NCI-H510A treated with DMSO at 0.1 percent for 48 hours (cell line): Measurements from ENCODE around the gene ITSN2.
"Not testable (repeated sequence)": the region's sequence is repeated elsewhere in the genome, so short reads cannot be mapped to it uniquely, and the experiment has no call there.

Experiments
- DNase-seq: peaks from one replicate; lab custom pipeline; 2025; lab: John Stamatoyannopoulos, UW

The ITSN2 gene

DNA sequence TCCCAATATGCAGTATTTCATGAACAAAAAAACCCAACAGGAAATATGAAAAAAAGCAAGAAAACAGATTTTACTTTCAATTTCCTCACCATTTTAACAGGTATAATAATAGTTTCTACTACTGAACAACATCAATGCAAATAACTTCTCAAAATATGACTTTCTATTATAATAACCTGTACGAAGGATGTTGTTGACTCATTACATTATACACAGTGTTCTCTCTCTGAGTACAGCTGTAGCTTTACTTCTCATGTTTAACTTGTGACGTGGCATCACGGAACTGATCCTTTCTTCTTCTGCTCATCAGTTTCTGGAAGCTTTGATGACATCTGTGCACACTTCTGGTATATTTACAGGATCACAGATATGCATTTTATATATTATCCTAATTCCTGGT, 145.5 kb downstream of the ITSN2 start:
- no peak for DNase-seq

DNA sequence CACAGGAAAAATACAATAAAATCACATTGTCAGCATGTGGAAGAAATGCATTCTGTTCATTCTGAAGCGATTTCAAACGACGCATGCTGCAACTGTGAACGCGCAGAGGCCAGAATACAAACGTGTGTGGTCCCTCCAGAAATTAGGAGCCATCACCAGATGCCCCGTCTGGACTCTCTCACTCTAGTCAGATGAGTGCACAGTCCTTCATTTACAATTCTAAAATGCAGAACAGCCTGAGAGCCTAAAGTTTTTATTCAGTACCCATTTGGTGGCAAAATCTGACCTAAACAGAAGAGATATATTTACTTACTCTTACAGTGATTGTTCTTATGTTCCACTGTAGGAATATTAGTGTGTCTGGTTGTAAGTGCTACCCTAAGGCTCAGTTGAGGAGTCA, 148.9 kb downstream of the ITSN2 start:
- no peak for DNase-seq

DNA sequence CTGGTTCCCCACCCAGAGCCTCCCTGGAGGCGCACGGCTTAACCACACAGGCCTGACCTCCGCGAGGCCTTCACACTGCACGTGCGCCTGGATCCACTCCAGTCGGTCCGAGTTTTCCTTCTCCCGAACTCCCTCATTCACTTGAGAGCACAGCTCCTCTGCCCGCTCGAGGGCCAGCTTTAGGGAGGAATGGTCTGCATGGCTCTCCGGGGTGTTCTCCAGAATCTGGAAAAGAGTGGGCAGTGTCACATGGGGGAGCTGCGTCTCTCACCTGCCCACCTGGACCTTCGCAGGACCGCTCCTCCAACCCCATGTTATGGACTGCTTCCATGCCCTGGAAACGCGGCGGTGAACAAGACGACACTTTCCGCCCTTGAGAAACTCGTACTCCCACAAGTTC, 149.6 kb downstream of the ITSN2 start:
- DNase-seq, result no peak

DNA sequence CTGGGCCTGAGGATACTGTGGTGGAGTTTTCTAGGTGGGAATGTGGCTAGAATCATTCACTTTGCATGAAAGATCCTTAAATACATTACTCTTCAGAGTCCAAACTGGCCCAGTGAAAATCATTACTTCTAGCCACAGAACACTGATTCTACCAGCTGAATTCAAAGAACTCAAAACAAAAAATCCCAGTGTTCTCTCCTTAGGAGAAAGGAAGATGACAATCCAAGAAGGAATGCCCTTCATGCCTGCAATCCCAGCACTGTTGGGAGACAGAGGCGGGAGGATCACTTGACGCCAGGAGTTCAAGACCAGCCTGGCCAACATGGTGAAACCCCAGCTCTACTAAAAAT, 150.3 kb downstream of the ITSN2 start:
- DNase-seq, result no peak

DNA sequence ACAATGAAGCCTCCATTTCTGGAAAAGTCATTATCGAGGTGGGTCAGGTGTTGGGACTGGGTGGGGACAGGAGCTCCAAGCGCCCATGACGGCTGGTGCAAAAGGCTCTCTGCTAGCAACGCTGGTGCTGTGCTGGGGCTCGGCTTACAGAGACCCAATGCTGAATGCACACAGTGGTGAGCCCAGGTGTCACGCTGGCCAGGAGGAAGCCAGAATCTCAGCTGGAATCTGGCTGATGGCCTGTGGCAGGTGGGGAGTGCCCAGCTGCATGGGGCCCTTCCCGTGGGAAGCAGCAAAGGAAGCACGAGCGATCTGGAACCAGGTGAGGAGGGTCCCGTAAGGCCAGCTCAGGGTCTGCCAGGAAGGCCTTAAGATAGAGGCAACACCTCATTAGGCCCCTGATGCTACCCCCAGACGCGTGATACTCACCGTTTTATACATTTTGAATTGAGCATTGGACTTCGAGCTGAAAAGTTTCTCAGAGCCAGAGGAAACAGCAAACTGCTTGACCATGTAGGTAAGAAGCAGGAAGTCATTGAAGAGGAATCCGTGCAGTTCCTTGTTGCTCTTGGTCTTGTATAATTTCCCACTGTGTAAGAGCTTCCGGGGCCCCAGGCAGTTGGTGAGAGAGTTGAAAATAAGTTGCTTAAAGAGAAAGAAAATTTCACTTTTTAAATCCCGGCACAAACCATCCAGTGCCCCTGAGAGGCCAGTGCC, 150.8 kb downstream of the ITSN2 start:
- DNase-seq, result no peak

DNA sequence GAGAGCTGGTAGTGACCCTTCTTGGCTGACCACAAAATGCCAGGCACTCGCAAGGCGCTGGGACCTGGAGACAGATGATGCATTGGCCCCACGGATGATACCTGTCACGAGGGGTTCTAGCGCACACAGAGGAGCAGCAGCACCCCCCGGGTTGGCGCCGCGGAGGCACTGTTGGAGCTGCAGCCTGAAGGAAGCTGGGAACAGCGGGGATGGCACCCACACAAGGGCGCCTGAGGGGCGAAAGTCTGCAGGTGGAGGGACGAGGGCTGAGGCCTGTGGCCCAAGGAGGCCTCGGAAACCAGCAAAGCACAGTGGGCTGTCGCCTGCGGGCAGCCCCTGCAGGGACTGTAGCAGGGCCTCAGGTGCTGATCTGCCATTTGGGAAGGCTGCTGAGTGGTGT, 151.8 kb downstream of the ITSN2 start:
- DNase-seq, result no peak

DNA sequence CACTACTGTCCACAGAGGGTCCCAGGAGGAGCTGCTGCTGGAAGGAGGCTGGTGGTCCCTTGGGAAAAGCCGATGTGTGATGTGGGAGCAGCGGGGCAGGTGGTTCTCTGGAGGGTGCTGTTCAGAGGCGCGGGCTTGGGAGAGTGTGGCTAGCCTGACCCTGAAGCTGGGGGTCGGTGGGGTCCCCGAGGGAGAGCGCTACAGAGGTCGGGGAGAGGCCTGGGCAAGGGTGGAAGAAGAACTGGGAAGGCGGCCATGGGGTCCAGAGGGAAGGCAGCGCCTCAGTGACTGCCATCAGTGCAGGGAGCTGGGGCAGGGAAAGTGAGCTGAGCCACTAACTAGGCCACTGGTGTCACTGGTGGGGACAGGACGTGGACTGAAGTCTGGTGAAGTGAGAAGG, 153.0 kb downstream of the ITSN2 start:
- DNase-seq, result no peak

DNA sequence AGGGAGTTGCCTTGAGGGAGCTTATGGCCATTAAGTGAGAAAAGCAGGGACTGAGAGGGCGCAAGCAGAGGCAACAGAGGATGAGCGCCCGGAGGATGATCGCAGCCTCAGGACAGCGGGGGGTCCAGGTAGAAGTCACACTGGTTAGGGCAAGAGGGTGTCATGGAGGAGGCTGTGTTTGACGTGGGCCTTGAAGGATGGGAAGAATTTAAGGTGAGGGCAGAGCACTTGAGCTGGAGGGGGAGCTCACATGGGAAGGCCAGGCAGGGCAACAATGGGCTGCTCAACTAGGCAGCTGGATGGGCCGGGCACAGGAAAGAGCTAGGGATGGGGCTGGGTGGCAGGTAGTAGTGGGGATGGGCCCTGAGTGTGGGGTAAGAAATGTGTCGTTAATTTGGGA, 153.6 kb downstream of the ITSN2 start:
- no peak for DNase-seq

DNA sequence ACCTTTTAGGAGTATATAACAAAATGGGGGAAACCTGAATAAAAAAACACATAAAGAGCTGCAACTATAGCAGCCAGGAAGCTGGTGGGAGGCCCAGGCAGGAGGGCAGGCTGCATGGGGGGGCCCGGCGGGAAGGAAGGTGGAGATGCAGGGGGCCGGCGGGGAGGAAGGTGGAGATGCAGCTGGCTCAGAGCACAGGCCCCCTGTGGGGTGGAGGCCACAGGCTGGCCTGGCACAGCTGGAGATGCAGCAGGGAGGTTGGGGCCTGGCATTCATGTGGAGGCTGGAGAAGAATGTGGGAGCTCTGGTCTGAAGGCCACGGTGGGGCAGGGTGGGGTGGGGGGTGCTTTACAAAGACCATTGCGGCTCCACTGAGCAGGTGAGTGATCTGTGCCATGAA, 154.1 kb downstream of the ITSN2 start:
- no peak for DNase-seq

DNA sequence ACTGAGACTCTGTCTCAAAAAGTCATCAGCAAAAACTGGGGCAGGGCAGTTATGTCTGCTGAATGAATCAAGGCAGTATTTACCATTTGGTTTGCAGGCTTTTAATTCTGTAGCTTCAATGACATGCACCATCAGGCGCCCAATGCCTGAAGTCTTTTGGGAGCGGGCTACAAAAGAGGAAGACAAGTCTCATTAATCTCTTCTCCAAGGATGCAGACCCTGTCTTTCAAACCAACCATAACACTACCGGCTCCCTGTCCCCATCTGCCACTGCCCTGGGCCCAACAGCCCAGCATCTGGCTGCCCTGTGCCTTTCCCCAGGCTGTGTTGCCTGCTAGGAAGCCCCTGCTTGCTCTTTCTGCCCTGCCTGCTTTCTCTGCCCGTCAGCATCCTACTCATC, 155.2 kb downstream of the ITSN2 start:
- DNase-seq, result no peak

DNA sequence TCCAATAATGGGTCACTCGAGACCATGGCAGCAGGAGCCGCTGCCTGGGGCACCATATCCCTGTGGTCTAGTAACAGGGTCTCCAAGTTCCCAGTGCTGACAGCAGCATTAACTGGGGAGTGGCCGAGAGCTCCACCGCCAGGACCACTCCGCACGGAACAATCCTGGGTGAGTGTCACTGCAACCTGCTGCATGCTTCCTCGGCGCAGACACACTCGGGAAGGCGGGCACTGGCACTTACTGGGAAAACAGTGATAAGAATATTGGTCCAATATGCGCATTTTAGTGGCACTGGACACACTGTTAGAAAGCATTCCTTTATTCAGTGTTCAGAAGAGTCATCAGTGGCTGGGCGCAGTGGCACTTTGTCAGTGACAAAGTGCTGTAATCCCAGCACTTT, 155.8 kb downstream of the ITSN2 start:
- no peak for DNase-seq

DNA sequence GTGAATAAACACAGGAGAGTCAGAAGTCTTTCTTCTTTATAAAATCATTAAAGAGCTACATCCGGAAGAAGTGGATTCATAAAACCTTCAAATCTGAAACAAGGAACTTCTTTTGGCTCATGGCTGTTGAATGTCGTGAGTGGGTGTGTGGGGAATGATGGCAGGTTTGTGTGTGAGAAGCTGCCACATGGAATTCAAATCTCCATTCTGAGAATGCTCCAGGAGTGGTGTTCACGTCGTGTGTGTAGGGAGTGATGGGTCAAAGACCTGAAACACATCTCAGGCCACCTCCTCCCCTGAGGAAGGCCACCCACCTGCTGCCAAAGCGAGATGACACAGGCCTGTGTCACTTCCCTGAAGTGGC, 156.6 kb downstream of the ITSN2 start:
- DNase-seq, result no peak

DNA sequence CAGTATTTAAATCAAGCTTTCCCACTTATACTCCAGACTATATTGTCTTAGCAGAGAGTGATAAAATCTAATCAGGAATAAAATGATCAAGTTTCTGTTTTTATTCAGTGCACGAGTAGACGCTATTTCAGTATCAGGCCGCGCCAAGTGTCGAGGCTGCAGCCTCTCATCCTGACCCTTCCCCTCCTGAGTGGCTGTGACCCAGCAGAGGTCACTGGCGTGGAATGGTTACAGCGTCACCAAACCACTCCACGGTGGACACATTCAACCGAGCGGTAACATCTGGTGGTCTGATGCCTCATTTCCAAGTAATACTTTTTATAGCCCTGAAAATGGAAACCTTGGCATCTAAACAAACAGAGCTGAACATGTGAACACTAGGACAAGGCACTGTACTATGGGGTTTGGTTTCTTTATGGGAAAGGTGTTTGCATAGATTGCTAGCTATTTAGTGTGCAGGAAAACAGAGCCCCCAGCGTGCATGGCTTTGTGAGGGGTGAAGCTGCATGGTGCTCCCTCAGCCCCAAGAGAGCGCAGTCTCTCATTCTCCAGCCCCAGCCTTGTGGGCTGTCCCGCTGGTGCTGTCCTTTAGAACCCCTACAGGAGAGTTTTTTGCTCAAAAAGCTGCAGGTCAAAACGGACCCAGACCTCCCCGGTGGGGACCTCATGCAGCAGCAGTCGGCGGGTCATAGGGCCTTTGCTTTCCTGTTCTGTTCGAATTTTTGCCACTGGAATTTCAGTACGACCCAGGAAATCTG, 157.1 kb downstream of the ITSN2 start:
- DNase-seq, result no peak

DNA sequence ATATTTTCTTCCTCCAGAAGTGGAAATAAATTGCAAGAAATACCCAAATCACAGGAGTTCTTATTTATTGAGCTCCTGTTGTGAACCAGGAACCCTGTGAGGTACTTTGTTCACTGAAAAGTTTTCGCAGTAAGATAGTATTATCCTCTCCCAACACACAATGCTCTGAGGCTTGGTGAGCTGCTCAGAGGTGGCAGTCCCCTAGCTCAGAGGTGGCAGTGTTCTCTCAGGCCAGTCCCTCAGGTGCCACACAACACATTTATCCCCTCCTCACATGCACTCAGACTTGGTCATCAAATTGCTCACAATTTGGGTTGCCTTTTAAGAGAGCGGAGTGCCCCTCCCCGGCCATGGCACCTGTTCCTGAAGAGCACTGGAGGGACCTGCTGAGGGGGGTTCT, 159.5 kb downstream of the ITSN2 start:
- no peak for DNase-seq

DNA sequence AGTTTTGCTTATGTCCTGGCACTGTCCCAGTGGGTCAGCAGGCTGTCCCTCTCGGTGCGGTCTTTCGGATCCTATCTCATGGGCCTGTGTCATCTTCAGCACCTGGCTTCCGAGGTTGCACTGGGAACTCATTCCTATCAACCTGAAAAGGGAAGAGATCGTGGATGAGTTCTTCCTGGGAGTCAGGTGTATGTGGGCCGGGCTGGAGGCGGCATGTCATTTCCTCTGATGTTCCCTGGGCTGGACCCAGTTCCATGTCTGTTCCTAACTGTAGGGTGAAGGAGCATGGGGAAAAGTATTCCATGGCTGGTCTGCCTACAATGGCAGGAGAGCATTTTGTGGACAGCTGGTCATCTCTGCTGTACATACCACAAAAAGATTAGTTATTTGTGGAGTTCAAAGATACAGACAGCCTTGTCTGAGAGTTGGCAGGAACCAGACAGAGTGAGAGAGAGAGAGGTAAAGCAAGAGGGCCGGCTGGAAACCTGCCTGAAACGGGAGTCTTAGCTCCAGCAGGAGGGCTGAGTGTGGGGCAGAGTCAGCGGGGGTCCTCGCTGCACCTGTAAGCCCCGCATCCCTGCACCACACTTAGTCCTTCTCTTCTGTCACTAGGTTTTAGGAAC, 160.3 kb downstream of the ITSN2 start:
- no peak for DNase-seq

DNA sequence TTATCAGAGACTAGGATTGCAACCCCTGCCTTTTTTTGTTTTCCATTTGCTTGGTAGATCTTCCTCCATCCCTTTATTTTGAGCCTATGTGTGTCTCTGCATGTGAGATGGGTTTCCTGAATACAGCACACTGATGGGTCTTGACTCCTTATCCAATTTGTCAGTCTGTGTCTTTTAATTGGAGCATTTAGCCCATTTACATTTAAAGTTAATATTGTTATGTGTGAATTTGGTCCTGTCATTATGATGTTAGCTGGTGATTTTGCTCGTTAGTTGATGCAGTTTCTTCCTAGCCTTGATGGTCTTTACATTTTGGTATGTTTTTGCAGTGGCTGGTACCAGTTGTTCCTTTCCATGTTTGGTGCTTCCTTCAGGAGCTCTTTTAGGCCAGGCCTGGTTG, 163.1 kb downstream of the ITSN2 start:
- DNase-seq, result not testable (repeated sequence)

DNA sequence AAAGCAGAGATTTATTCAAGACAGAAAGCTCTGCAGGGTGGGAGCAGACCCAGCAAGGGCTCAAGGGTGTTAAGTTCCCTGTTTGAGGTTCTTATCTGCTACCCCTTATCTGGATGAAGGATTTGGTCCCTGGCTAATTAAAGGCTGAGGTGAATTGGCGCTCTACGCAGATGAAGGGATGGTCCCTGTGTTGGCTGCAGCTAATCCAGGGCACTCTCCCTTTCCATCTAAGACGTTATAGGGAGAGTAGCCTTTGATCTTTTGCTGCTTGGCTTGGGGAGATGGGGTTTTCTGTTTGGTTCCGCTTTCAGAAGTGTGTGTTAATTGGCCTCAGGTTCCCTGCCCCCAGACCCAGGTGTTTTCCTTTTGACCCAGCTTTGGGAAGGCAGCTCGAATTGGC, 168.5 kb downstream of the ITSN2 start:
- DNase-seq, result no peak

DNA sequence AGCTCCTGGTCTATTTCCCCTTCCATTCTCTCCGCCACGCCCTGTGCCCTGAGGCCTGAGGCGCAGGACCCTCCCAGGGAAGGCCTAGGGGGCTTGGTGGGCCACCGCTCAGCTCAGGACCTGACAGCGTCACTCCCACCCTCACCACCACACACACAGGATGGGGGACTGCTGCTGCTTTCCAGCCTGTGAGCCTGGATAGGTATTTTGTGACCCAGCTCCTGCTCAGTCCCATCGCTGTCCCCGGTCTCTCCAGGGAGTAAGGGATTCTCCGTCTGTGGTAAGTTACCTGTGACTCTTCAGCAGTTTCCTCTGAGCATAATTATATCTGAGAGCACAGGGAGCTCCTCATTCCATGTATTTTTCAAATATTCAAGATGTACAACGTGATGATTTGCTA, 169.2 kb downstream of the ITSN2 start:
- DNase-seq, result no peak

DNA sequence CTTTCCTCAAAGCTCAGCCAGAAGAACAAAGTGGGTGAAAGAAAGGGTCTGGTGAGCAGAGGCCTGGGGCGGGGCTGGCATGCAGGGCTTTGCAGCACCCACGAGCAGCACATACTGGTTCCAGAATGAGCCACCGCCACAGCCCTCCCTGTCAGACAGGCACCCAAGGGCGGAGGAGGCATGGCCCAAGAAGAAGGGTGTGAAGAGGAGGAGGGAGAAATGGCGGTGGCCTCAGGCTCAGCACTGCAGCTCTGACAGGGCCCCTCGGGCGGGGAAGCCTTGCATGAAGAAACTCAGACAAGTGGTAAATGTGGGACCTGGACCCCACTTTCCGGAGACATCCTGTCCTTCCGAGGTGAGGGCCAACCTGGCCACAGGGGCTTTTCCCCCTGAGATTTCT, 169.8 kb downstream of the ITSN2 start:
- DNase-seq, result no peak

DNA sequence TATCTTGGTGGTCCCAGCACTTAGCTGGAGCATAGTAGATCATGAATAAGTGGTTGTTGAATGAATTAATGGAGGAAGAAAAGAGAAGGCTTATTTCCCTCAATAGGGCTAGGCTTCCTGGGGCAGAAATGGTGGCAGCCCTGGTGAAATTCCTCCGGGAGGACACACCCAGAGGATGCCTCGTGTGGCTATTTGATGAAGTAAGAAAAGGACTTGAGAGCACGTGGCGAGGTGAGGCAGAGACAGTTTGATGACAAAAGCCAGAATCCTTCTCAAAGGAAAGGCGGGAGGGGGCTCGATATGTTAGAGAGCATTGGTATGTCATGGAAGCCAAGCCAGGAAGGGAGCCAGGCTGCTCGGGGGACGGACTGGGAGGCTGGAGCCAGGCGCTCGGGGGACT, 170.8 kb downstream of the ITSN2 start:
- no peak for DNase-seq

DNA sequence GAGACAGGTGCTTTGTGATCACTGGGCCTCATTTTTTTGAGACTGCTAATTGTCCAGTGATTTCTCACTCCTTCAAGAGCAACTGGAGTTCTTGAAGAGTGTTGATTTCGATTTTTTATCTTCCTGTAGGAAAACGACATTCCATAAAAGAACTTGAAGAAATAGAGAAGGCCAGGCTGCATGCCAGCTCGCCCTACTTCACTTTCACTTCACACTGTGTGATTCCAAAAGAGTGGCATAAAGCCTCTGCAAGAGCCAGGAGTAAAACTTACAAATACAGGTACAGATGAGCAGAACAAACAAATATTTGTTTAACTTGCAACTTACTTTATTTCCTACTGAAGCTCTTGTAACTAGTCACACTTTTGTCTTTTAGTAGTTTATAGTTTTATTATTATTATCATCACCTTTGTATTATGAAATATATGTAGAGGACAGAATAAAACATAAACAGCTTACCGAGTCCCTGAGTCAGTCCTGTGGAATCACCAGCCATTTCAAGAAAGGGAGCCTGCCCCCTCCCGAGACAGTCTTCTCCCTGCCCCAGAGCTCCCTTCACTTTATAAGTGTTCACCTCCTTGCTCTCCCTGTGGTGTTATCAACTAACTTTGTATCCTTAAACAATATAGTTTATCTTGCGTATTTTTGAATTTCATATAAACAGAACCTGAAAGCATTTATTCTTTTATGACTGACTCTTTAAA, 176.8 kb downstream of the ITSN2 start:
- DNase-seq, result peak; percentile 22

DNA sequence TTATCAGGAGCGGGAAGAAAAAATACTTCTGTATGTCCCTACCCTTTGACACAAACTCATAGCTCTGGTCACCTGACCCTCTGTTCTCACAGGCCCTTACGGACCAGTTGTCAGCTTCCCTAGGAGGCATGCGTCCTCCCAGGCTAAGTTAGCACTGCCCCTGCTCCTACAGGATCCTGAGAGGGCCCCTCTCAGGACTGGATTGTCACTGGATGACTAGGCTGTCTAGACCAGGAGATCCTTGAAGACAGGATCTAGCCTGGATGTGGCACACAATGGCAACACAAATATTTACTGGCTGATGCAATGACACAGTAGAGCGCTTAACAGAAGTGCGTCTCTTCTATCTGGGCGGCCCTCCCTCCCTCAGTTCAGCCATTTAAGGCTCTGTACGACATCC, 177.8 kb downstream of the ITSN2 start:
- DNase-seq, result peak; percentile 89

DNA sequence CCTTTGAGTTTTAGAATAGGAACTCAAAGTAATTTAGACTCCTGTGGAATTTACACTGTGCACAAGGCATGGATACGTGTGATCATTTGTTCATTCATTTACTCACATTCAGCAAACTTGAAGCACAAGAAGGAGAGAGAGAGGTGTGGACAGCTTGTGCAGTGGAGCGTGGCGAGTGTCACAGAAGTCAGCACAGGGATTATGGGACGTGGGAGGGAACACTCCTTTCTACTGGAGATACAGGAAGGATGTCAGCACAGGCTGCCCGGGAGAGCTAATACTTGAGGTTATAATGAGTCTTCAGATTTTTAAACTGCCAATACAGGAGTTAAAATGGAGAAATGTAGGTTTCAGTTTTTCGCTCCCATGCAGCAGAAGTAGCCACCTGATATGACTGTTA, 178.5 kb downstream of the ITSN2 start:
- DNase-seq, result peak; percentile 84
